ENCODE data around the gene ADAMTSL5. TPM values are rescaled to one million over a fixed set of nuclear protein-coding genes. Genes with fewer than 3 reads are reported as not detected.
A peak's percentile ranks its signal among the peaks of the same experiment; 100 is the strongest.

The ADAMTSL5 gene
- total and polyA plus RNA-seq, 2 of the 8 experiments (the other 6 are each of a cell fraction or from before 2014, with no cell fraction given), result 0.82 to 0.99 TPM

DNA sequence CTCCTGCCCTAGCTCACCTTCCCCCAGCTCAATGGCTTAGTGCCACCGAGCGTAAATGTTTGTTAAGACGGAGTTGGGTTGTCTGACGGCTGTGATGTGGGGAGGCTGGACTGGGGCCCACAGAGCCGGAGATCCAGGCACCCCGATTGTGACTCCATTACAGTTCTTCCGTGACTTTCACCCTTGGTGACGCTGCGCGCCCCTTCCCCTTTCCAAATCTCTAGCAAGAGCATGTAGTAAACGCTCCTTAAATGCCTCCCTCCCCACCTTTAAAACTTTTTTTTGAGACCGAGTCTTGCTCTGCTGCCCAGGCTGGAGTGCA is 21.0 kb downstream of the ADAMTSL5 start:
- H2BK120ac ChIP-seq (replicated peaks; ENCODE audit: low read depth, low read length), result no peak overlapping the region
- DNase-seq (ENCODE audit: low read depth in 1 of 2, low spot score in 2 of 2) (no peak), FAIRE-seq (no peak)
- H4K91ac ChIP-seq (replicated peaks; ENCODE audit: insufficient read length, low read length), result no peak overlapping the region
- TF ChIP-seq SP4 (IDR thresholded peaks at IDR 0.05; ENCODE audit: low read length), result no peak
- no peak for TF ChIP-seq CREB1 (IDR thresholded peaks at IDR 0.05)
- no peak for TF ChIP-seq SP1 (IDR thresholded peaks at IDR 0.05; ENCODE audit: low read depth, low read length)
- no peak for TF ChIP-seq TCF12 (IDR thresholded peaks at IDR 0.05; ENCODE audit: low read depth, low read length)
- no peak for TF ChIP-seq CHD2 (IDR thresholded peaks at IDR 0.05; ENCODE audit: low read length)
- TF ChIP-seq ASH2L (IDR thresholded peaks at IDR 0.05; ENCODE audit: low read length), result no peak
- no peak for TF ChIP-seq KDM5A (IDR thresholded peaks at IDR 0.05; ENCODE audit: low read length)
- TF ChIP-seq ZNF274 (IDR thresholded peaks at IDR 0.05; ENCODE audit: borderline replicate concordance, extremely low read depth, low read length), result no peak
- TF ChIP-seq JUN (IDR thresholded peaks at IDR 0.05; ENCODE audit: low read depth, low read length), result no peak
- no peak for TF ChIP-seq PHF8 (conservative IDR thresholded peaks at IDR 0.05; ENCODE audit: low read depth, low read length)
- no peak overlapping the region for H2AFZ ChIP-seq (ENCODE audit: low read length)
- no peaks in the 10 kb centered on the region for H3K36me3 ChIP-seq (ENCODE audit: control insufficient read depth in 2 of 4, insufficient read depth in 4 of 4, low read length in 3 of 4)
- no peak overlapping the region for H2BK12ac ChIP-seq (ENCODE audit: low read depth, low read length)
- no peak overlapping the region for H4K8ac ChIP-seq (ENCODE audit: extremely low read depth, insufficient read depth, low read length)
- peaks cover 0 to 5% of the 10 kb centered on the region in 2 experiments for H4K20me1 ChIP-seq (replicated peaks in 1 of 2; ENCODE audit: control insufficient read depth in 1 of 2, insufficient read depth in 2 of 2, low read length in 2 of 2)
- H3K4me2 ChIP-seq (ENCODE audit: insufficient read depth in 1 of 2, low read depth in 2 of 2, low read length in 2 of 2), result peak overlapping the region; percentile 66 to 85
- no peak overlapping the region for H2BK20ac ChIP-seq (ENCODE audit: low read length)
- WGBS, 2 experiments (ENCODE audit: extremely low coverage in 1 of 2, insufficient coverage in 1 of 2, insufficient read length in 1 of 2, insufficient replicate concordance in 2 of 2, low coverage in 1 of 2, low lambda C conversion rate in 2 of 2, missing lambda C conversion rate in 1 of 2), result 85% methylated on average over 12 of the region's 12 CpGs; no CpG with 5 or more reads in 1 of the 2 experiments
- H3K27ac ChIP-seq (ENCODE audit: low read depth, low read length), result no peak overlapping the region
- peaks cover 0 to 5% (median 2%) of the 10 kb centered on the region in 4 experiments; a peak in 5 of 7 replicates for H3K4me1 ChIP-seq (replicated peaks in 1 of 4; ENCODE audit: control insufficient read depth in 3 of 4, insufficient read depth in 4 of 4, low read length in 3 of 4)
- H3K79me2 ChIP-seq (ENCODE audit: control insufficient read depth in 1 of 2, insufficient read depth in 2 of 2, low read length in 2 of 2), result no peaks in the 10 kb centered on the region
- CTCF ChIA-PET (ENCODE audit: partially characterized antibody), result interaction anchor here (1.3 kb wide), 1 partner anchor 26 kb away, joined by 4 read pairs; no protein-coding TSS in a partner anchor
- peak overlapping the region; percentile 52 to 72 (median 58) for H3K4me3 ChIP-seq (ENCODE audit: extremely low read depth in 1 of 4, insufficient read depth in 2 of 4, low read depth in 3 of 4, low read length in 4 of 4)
- no peak overlapping the region for H3K23ac ChIP-seq (ENCODE audit: insufficient read length)
- POLR2A ChIA-PET (ENCODE audit: partially characterized antibody), result interaction anchor here (1.0 to 1.9 kb wide), 4 partner anchors 11 to 53 kb away, joined by 4 to 8 read pairs (median 6); no protein-coding TSS in a partner anchor
- no peaks in the 10 kb centered on the region for H3K9me3 ChIP-seq (ENCODE audit: insufficient read depth in 2 of 2, low read depth in 1 of 2, low read length in 1 of 2)
- H2BK5ac ChIP-seq (ENCODE audit: low read depth, low read length), result no peak overlapping the region
- no peak overlapping the region for H2AK5ac ChIP-seq (ENCODE audit: low read depth, low read length)
- no peak overlapping the region for H3K56ac ChIP-seq (replicated peaks; ENCODE audit: insufficient read length, low read depth, low read length)
- peaks cover 3 to 17% (median 9%) of the 10 kb centered on the region in 4 experiments; a peak in 6 of 7 replicates for H3K27me3 ChIP-seq (replicated peaks in 1 of 4; ENCODE audit: control insufficient read depth in 3 of 4, extremely low read depth in 1 of 4, insufficient read depth in 3 of 4, low read length in 3 of 4)
- H3K14ac ChIP-seq (ENCODE audit: insufficient read length), result no peak overlapping the region
- no peaks in the 10 kb centered on the region for H3K79me1 ChIP-seq (ENCODE audit: low read depth, low read length)
- H3K4ac ChIP-seq (replicated peaks; ENCODE audit: insufficient read length, low read depth, low read length), result no peak overlapping the region
- no peak overlapping the region for H2BK15ac ChIP-seq (ENCODE audit: low read length)
- no peak overlapping the region; the same call in 1 of the 2 replicates for H3K18ac ChIP-seq (ENCODE audit: extremely low read depth, low read length)
- no peak overlapping the region for H3K9ac ChIP-seq (replicated peaks in 1 of 4; ENCODE audit: extremely low read depth in 1 of 4, low read depth in 3 of 4, low read length in 3 of 4)
- H4K5ac ChIP-seq (ENCODE audit: insufficient read length, low read depth, low read length), result no peak overlapping the region
- H3K23me2 ChIP-seq (ENCODE audit: low read depth, low read length), result peaks cover 9% of the 10 kb centered on the region
